Muscle of arm (tissue), 14 donors: ENCODE data around the gene CCDC86. TPM values are rescaled to one million over a fixed set of nuclear protein-coding genes. Genes with fewer than 3 reads are reported as not detected.
A peak's percentile ranks its signal among the peaks of the same experiment; 100 is the strongest.
"Not testable (repeated sequence)": the region's sequence is repeated elsewhere in the genome, so short reads cannot be mapped to it uniquely, and the experiment has no call there.

ENCODE experiments used
- DNase-seq: peaks from one replicate; pipeline ENCODE4 v3.0.0-alpha.2; 2013
- long read RNA-seq, 11 donors: transcript quantifications; one replicate each; lab custom pipeline, GENCODE V29; 2026
- polyA plus RNA-seq, 12 donors: library from polyadenylated mRNA; unstranded; fragments of 120-200 nt; gene quantifications; one replicate each; pipeline ENCODE4 v1.2.1, GENCODE V29; 2013; ENCODE audit not compliant: insufficient read length in 12 of 12

CCDC86 gene
- 10 to 100 TPM in 11 of 12 donors, not detected in 1; 13.7 to 24.7 (median 17.4) TPM for polyA plus RNA-seq
- long read RNA-seq, donor 1, transcript CCDC86-201 (4 exons, 1,893 nt) = major isoform, 5 of 65 reads
- long read RNA-seq, donor 1, partial matches to known transcripts = 43 of 65 reads
- long read RNA-seq, donor 1, other reads (novel, unspliced or antisense) = 13 of 65 reads
- long read RNA-seq, donor 2, transcript CCDC86-201 (4 exons, 1,893 nt) = major isoform, 12 of 13 reads
- long read RNA-seq, donor 2, partial matches to known transcripts = 0 of 13 reads
- long read RNA-seq, donor 2, other reads (novel, unspliced or antisense) = 0 of 13 reads
- long read RNA-seq, donor 3, partial matches to known transcripts = 0 of 4 reads
- long read RNA-seq, donor 3, other reads (novel, unspliced or antisense) = 0 of 4 reads
- long read RNA-seq, donor 4, transcript CCDC86-201 (4 exons, 1,893 nt) = major isoform, 5 of 5 reads
- long read RNA-seq, donor 4, partial matches to known transcripts = 0 of 5 reads
- long read RNA-seq, donor 4, other reads (novel, unspliced or antisense) = 0 of 5 reads
- long read RNA-seq, donor 5 = 0 reads
- long read RNA-seq, donor 6, partial matches to known transcripts = 0 of 3 reads
- long read RNA-seq, donor 6, other reads (novel, unspliced or antisense) = 0 of 3 reads
- long read RNA-seq, donor 7, transcript CCDC86-201 (4 exons, 1,893 nt) = major isoform, 5 of 6 reads
- long read RNA-seq, donor 7, partial matches to known transcripts = 0 of 6 reads
- long read RNA-seq, donor 7, other reads (novel, unspliced or antisense) = 0 of 6 reads
- long read RNA-seq, donor 8, transcript CCDC86-201 (4 exons, 1,893 nt) = major isoform, 9 of 9 reads
- long read RNA-seq, donor 8, partial matches to known transcripts = 0 of 9 reads
- long read RNA-seq, donor 8, other reads (novel, unspliced or antisense) = 0 of 9 reads
- long read RNA-seq, donor 9, transcript CCDC86-201 (4 exons, 1,893 nt) = major isoform, 8 of 9 reads
- long read RNA-seq, donor 9, partial matches to known transcripts = 0 of 9 reads
- long read RNA-seq, donor 9, other reads (novel, unspliced or antisense) = 0 of 9 reads
- long read RNA-seq, donor 10, transcript CCDC86-201 (4 exons, 1,893 nt) = major isoform, 5 of 14 reads
- long read RNA-seq, donor 10, partial matches to known transcripts = 9 of 14 reads
- long read RNA-seq, donor 10, other reads (novel, unspliced or antisense) = 0 of 14 reads
- long read RNA-seq, donor 11, transcript CCDC86-201 (4 exons, 1,893 nt) = major isoform, 11 of 33 reads
- long read RNA-seq, donor 11, partial matches to known transcripts = 5 of 33 reads
- long read RNA-seq, donor 11, other reads (novel, unspliced or antisense) = 16 of 33 reads

GRCh38 chr11:60841797-60842667 lies at the start of gene CCDC86:
TSS of gene CCDC86 (plus strand) at chr11:60842113. CDS start at chr11:60842125, 12 bp downstream.
- DNase-seq = peak; percentile 99

DNA sequence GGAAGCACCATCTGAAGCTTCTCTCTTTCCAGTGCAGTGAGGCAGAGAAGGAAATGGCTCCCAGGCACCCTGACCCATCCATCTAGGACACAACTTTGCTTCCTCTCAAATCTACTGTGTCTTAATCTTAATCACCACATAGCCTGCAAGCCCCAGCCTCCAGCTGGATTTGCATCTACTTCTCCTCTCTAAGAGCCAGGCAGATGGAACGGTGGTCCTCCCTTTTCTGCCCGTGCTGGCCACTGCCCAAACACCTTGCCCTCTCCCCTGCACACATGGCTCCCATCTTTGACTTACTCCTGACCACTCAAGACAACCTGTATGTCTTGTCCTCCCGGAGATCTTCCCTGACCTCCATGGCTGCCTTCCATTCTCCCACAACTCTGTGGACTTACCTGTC lies 49.4 kb upstream of the CCDC86 start:
- no peak for DNase-seq

- no peak for DNase-seq
These were observed 46.6 kb upstream of the CCDC86 start for GRCh38 chr11:60795291-60795690.

DNA sequence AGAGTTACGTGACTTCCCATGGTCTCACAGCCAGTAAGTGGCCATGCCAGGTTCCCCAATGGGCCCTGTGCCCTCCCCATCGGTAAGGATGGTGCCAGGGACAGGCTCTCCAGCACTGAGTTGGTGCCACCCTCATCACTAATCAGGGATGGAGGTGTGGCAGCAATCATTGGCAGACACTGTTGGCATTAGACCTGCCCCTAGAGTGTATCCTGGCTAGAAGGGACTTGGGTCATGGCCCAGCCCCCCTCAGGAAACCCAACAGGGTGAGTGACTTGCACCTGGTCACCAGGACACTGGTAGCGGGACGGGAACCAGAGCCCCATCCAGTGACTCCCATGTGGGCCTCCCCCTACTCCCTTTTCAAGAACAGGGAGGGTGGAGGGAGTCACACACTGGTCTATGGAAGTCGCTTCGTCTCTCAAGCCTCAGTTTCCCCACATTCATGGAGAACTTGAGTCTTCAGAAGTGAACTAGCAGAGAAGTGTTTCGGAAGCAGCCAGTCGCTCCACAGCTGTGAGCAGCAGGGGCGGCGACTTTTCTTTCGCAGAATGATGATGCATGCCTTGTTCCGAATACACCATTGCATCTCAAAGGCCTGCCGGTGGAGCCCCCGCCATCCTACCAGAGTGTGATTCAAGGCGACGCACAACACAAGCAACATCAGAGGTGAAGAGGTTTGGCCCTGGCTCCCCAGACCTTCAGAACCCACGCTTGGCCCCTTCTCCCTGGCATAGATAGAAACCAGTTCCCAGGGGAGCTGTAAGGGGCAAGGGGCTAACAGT lies 43.9 kb upstream of the CCDC86 start:
- no peak for DNase-seq

- no peak for DNase-seq
These were observed 43.3 kb upstream of the CCDC86 start for GRCh38 chr11:60798631-60799030.

- DNase-seq = no peak
These were observed 40.7 kb upstream of the CCDC86 start for GRCh38 chr11:60801194-60801593.

DNA sequence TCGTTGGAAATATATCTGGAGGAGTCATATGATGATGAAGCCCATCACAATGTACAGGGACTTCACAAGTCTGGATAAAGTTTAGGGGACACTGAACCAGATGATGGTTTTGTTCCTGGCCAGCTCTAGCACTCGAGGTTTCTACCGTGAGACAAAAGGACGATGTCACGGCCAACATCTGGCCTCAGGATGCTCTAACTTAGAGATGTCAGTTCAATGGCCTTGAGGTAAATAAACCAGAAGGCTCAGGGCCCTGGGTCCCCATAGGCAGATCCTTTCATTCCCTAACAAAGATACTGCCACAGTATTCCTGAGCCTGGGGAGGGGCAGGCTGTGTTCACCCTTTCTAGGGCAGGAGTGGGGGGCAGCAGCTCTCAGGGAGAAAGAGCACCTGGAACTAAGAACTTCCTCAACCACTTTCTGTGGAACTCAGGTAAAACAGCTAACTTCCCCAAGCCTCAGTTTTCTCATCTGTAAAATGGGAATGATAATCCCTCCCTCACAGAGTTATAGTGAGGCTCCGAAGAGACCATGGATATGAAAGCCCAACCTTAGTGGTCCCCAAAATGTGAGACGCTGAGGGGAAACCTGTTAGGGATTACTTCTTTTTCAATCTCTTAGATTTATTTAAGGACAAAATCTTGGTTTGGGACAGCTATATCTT lies 38.5 kb upstream of the CCDC86 start:
- DNase-seq = no peak

- DNase-seq = no peak
These were observed 32.7 kb upstream of the CCDC86 start for GRCh38 chr11:60809249-60809648.

DNA sequence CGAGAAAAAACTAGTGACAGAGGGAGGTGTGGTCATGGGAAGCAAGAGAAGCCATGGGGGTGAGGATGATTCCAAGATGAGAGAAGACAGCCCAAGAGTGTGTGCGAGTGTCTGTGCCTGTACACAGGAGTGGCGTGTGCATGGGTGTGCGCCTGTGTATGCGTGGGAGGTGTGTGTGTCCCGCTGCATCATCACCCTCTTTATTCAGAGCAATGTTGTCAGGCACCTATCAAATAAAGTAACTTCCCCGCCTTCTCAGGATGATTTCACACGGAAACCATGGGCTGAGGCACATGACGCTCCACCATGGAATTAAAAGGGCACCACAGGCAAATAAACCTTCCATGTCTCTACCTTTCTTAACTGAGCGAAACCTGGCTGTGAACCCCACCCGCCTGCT lies 32.2 kb upstream of the CCDC86 start:
- no peak for DNase-seq

- no peak for DNase-seq
These were observed 31.8 kb upstream of the CCDC86 start for GRCh38 chr11:60810151-60810550.

GRCh38 chr11:60810569-60810968 lies 31.3 kb upstream of the CCDC86 start:
- DNase-seq = no peak

- no peak for DNase-seq
These were observed 28.6 kb upstream of the CCDC86 start for GRCh38 chr11:60813324-60813723.

- DNase-seq = no peak
These were observed 27.8 kb upstream of the CCDC86 start for GRCh38 chr11:60814112-60814511.

DNA sequence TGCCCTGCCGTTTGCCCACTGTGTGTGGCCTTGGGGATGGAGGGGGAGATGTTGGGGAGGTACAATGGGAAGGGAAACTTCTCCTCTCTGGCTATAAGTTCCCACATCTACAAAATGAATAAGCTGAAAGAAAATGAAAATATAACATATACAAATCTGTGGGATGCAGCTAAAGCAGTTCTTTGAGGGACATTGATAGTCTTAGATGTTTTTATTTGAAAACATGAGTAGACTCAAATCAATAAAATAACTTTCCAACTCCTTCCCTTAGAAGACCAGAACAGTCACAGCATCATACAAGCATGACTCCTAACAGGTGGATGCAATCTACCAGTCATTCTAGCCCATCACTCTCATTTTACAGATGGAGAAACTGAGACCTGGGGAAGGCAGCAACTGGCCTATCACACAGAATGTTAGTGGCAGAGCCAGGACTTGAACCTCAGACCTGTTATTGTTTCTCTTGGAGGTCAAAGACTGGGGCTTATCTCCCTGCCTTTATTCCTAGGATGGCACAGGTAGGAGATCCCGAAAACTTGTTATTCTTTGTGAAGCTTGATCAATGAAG lies 25.2 kb upstream of the CCDC86 start:
- DNase-seq = no peak

GRCh38 chr11:60818057-60818456 lies 23.9 kb upstream of the CCDC86 start:
- DNase-seq = no peak

DNA sequence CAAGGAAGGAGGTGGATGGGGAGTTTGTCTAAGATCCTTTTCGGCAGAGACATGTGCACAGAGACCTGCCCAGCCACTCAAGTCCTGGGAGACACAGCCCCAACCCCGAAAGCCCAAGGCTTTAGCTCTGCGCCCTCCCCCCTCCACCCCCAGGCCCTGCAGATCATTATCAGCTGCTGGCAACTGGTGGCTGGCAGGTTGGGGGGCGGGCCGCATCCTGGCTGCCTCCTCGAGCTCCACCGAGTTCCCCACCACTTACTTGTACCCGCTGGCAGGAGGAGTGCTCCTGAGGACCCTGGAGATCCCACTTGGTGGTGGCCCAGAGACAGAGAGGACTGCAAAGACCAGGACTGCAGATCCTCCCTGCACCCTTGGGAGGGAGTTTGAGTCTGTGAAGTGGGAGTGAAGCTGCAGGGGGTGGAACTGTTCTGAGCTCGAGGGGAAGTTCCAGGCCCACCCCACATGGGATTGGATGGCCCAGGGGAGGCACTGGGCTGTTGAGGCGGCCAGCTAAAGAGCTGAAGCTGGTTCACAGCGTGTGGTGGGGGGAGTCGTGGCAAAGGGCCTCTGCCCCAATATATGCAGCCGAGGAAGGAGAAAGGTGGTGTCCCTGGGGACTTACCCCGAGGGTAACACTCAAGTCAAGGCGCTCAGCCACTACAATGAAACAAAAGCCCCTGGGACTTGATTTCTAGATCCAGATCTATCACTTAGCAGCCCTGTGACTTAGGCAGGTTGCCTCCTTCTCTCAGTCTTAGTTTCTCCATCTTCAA lies 19.9 kb upstream of the CCDC86 start:
- DNase-seq = no peak

DNA sequence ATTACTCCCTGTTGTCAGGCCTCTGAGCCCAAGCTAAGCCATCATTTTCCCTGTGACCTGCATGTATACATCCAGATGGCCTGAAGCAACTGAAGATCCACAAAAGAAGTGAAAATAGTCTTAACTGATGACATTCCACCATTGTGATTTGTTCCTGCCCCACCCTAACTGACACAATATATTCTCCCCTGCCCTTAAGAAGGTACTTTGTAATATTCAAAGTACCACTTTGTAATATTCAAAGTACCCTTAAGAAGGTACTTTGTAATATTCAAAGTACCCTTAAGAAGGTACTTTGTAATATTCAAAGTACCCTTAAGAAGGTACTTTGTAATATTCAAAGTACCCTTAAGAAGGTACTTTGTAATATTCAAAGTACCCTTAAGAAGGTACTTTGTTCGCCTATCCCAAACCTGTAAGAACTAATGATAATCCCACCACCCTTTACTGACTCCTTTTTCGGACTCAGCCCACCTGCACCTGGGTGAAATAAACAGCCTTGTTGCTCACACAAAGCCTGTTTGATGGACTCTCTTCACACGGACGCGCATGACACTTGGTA lies 18.1 kb upstream of the CCDC86 start:
- not testable (repeated sequence) for DNase-seq

GRCh38 chr11:60825118-60825517 lies 16.8 kb upstream of the CCDC86 start:
- DNase-seq = no peak
